ENCODE data around the gene TPBG.
A peak's percentile ranks its signal among the peaks of the same experiment; 100 is the strongest.

The TPBG gene, protein sequence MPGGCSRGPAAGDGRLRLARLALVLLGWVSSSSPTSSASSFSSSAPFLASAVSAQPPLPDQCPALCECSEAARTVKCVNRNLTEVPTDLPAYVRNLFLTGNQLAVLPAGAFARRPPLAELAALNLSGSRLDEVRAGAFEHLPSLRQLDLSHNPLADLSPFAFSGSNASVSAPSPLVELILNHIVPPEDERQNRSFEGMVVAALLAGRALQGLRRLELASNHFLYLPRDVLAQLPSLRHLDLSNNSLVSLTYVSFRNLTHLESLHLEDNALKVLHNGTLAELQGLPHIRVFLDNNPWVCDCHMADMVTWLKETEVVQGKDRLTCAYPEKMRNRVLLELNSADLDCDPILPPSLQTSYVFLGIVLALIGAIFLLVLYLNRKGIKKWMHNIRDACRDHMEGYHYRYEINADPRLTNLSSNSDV

DNA sequence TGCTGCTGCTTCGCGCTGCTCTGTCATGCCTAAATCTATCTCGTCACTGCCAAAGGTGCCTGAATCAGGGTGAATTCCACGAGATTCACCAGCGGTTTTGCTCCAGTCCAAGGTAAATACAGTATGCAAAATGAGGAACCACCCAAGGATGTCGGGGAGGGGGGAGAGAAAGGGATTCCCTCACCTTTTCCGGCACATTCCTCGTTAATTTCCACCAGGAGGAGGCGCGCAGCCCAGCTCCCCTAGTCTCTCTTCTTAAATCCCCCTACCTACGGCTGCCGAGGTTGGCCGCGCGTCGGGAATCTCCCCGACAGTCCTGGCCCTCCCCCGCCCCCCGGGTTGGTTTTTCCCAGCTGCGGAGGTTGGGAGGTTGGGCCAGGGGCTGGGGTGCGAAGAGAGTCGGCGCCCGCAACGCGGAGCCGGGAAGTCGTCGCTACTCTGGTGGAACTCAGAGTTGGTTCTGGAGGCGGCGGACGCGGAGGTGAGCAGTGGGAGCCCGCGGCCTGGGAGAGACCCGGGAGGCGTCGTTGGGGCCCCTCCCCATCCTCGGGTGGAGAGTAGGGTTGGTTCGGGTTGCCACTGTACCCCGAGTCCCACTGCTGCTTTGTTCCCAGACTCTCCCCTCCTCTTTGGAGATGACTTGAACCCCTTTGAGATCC is at the start of gene TPBG:
Gene TPBG (plus strand): TSS at position 390 of the 659 bp plus-strand sequence. CDS start 1,145 bp downstream, outside the sequence.
- peak within 1 kb of the TSS; percentile 30; the same call in 1 of the 2 replicates for H2AFZ ChIP-seq (ENCODE audit: low read depth)

GRCh38 chr6:82322386-82322785 is 41.2 kb upstream of the TPBG start:
- Histone ChIP-seq H3K27ac (no peak overlapping the region), H3K4me2 (no peak overlapping the region), H3K79me2 (ENCODE audit: insufficient read depth, low read depth) (no peaks in the 10 kb centered on the region), H3K27me3 (ENCODE audit: insufficient read depth, low read depth) (no peaks in the 10 kb centered on the region), H3K9ac (no peak overlapping the region), H4K20me1 (ENCODE audit: insufficient read depth) (no peaks in the 10 kb centered on the region), H3K4me3 (IDR thresholded peaks at IDR 0.05; ENCODE audit: insufficient read depth, low read depth, low read length) (no peak overlapping the region), H2AFZ (ENCODE audit: low read depth) (no peak overlapping the region), H3K36me3 (ENCODE audit: insufficient read depth) (no peaks in the 10 kb centered on the region), H3K4me1 (ENCODE audit: low read depth, poor library complexity, severe bottlenecking) (no peaks in the 10 kb centered on the region)
- TF ChIP-seq, protein P1, sequence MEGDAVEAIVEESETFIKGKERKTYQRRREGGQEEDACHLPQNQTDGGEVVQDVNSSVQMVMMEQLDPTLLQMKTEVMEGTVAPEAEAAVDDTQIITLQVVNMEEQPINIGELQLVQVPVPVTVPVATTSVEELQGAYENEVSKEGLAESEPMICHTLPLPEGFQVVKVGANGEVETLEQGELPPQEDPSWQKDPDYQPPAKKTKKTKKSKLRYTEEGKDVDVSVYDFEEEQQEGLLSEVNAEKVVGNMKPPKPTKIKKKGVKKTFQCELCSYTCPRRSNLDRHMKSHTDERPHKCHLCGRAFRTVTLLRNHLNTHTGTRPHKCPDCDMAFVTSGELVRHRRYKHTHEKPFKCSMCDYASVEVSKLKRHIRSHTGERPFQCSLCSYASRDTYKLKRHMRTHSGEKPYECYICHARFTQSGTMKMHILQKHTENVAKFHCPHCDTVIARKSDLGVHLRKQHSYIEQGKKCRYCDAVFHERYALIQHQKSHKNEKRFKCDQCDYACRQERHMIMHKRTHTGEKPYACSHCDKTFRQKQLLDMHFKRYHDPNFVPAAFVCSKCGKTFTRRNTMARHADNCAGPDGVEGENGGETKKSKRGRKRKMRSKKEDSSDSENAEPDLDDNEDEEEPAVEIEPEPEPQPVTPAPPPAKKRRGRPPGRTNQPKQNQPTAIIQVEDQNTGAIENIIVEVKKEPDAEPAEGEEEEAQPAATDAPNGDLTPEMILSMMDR (conservative IDR thresholded peaks at IDR 0.05; ENCODE audit: low read depth, low read length) = no peak

More for the DNA sequence above, at the start of gene TPBG:
- Histone ChIP-seq H3K4me3 (IDR thresholded peaks at IDR 0.05; ENCODE audit: insufficient read depth, low read depth, low read length) (no peak within 1 kb of the TSS), H4K20me1 (ENCODE audit: insufficient read depth) (no peaks in the 10 kb centered on the region), H3K79me2 (ENCODE audit: insufficient read depth, low read depth) (no peaks in the 10 kb centered on the region), H3K27me3 (ENCODE audit: insufficient read depth, low read depth) (no peaks in the 10 kb centered on the region), H3K4me2 (no peak within 1 kb of the TSS), H3K27ac (no peak within 1 kb of the TSS), H3K4me1 (ENCODE audit: low read depth, poor library complexity, severe bottlenecking) (no peaks in the 10 kb centered on the region), H3K9ac (no peak within 1 kb of the TSS), H3K36me3 (ENCODE audit: insufficient read depth) (no peaks in the 10 kb centered on the region)
- TF ChIP-seq, protein P1 (conservative IDR thresholded peaks at IDR 0.05; ENCODE audit: low read depth, low read length) = no peak

DNA sequence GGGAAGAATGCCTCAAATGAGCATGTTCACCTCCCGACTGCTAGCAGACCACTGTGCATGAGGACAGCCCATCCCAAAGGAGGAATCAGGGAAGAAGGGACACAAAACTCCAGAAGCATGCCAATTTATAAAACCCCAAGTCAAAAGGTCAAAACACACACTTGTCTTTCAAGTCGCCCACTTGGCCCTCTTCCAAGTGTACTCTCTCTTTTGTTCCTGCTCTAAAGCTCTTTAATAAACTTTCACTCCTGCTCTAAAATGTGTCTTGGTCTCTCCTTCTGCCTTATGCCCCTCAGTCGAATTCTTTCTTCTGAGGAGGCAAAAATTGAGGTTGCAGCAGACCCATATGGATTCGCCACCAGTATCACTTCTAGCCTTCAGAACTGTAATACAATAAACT is 33.9 kb upstream of the TPBG start:
- Histone ChIP-seq H3K36me3 (ENCODE audit: insufficient read depth) (no peaks in the 10 kb centered on the region), H3K27ac (no peak overlapping the region), H3K4me3 (IDR thresholded peaks at IDR 0.05; ENCODE audit: insufficient read depth, low read depth, low read length) (no peak overlapping the region), H3K4me1 (ENCODE audit: low read depth, poor library complexity, severe bottlenecking) (no peaks in the 10 kb centered on the region), H2AFZ (ENCODE audit: low read depth) (no peak overlapping the region), H4K20me1 (ENCODE audit: insufficient read depth) (no peaks in the 10 kb centered on the region), H3K4me2 (no peak overlapping the region), H3K79me2 (ENCODE audit: insufficient read depth, low read depth) (no peaks in the 10 kb centered on the region), H3K9ac (no peak overlapping the region), H3K27me3 (ENCODE audit: insufficient read depth, low read depth) (no peaks in the 10 kb centered on the region)
- TF ChIP-seq, protein P1 (conservative IDR thresholded peaks at IDR 0.05; ENCODE audit: low read depth, low read length) = no peak

DNA sequence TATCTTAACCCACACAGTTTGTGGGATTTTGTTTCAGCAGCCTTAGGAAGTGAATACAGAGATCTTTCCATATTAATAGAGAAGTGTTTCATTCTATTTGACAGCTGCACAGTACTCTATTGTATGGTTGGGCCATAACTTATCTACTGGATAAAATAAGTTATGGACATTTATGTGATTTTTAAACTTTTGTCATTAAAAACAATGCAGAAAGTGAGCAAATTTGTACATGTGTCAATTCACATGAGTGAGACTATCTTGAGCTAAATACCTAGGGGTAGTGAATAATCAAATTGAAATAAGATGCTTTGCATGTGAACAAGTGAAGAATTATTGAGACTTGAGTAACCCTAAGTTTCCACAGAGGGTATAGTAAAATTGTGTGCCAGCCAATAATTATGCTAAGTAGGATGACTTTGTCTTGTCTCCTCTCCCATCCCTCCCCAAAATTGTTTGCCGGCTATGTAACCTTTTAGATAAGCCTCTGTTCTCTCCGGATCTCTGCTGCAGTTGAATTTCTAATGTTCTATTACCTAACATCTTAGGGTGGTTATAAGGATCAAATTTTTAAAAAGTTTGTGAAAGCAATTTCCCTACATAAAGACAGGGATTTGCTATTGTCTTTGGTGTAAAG is 33.3 kb upstream of the TPBG start:
- H3K79me2 ChIP-seq (ENCODE audit: insufficient read depth, low read depth) = no peaks in the 10 kb centered on the region
- no peak overlapping the region for H3K4me3 ChIP-seq (IDR thresholded peaks at IDR 0.05; ENCODE audit: insufficient read depth, low read depth, low read length)
- no peak overlapping the region for H3K9ac ChIP-seq
- H4K20me1 ChIP-seq (ENCODE audit: insufficient read depth) = no peaks in the 10 kb centered on the region
- H3K27me3 ChIP-seq (ENCODE audit: insufficient read depth, low read depth) = no peaks in the 10 kb centered on the region
- H2AFZ ChIP-seq (ENCODE audit: low read depth) = no peak overlapping the region
- H3K4me1 ChIP-seq (ENCODE audit: low read depth, poor library complexity, severe bottlenecking) = no peaks in the 10 kb centered on the region
- no peak overlapping the region for H3K4me2 ChIP-seq
- no peak overlapping the region for H3K27ac ChIP-seq
- no peaks in the 10 kb centered on the region for H3K36me3 ChIP-seq (ENCODE audit: insufficient read depth)
- TF ChIP-seq, protein P1 (conservative IDR thresholded peaks at IDR 0.05; ENCODE audit: low read depth, low read length) = no peak

Data from KMS-11 (cell line).